Measurements from ENCODE around the gene AGBL4. TPM values are rescaled to one million over a fixed set of nuclear protein-coding genes. Genes with fewer than 3 reads are reported as not detected.

The AGBL4 gene
- total and polyA plus RNA-seq, 9 of the 15 experiments (the other 6 are each of a cell fraction or from before 2014, with no cell fraction given) = 0.11 TPM; not detected in 7

DNA sequence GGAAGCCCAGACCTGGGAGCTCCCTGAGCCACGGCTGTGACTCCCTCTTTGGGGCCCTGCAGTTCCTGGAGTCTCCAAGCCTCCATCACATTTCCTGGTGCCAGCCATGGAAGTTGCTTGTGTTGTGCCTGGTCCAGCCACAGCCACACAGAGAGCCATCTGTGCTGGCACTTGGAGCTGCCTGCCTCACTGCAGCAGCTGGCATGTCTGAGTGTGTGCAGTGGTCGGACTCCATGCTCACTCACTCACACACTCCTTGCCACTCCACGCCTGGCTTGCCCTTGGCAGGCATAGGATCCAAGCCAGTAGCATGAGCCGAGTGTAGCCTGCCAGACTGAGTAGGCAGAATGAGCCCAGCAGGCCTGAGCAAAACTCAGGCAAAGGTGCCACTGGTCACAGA, 730.7 kb downstream of the AGBL4 start:
- H3K27me3 ChIP-seq (ENCODE audit: control insufficient read depth in 2 of 2, insufficient read depth in 2 of 2, low read length in 2 of 2) = no peaks in the 10 kb centered on the region
- peaks cover 5% of the 10 kb centered on the region; the same call in 1 of the 2 replicates for H3K9me3 ChIP-seq (replicated peaks; ENCODE audit: control insufficient read depth, insufficient read depth, low read depth, low read length)
- intact Hi-C loops (cut with micrococcal nuclease) = no loop called here
- DNase-seq (ENCODE audit: extremely low read depth in 1 of 4, low spot score in 3 of 4) (no peak), ATAC-seq (no peak), FAIRE-seq (no peak)
- no peaks in the 10 kb centered on the region for H3K79me2 ChIP-seq (ENCODE audit: control insufficient read depth, insufficient read depth, low read length)
- ChIA-PET POLR2A (no interaction called here), CTCF (ENCODE audit: low intra/inter-chr PET ratio) (no interaction called here)
- no TSS peak for BruUV-seq (replicated peaks)
- H3K4me3 ChIP-seq = no peak overlapping the region
- H2AFZ ChIP-seq (ENCODE audit: low read depth, low read length) = no peak overlapping the region
- WGBS (ENCODE audit: insufficient coverage, low coverage, missing lambda C conversion rate) = 1% methylated on average over 4 of the region's 4 CpGs
- no peak overlapping the region for H3K4me2 ChIP-seq (ENCODE audit: insufficient read depth, low read length)
- H4K20me1 ChIP-seq (replicated peaks; ENCODE audit: control insufficient read depth, insufficient read depth, low read length) = no peaks in the 10 kb centered on the region
- no peaks in the 10 kb centered on the region for H3K36me3 ChIP-seq (ENCODE audit: control insufficient read depth, insufficient read depth, low read length)
- H3K9me1 ChIP-seq (ENCODE audit: control insufficient read depth, insufficient read depth, low read length) = no peaks in the 10 kb centered on the region
- H3K4me1 ChIP-seq (replicated peaks in 1 of 2; ENCODE audit: control insufficient read depth in 2 of 2, insufficient read depth in 2 of 2, low read length in 2 of 2) = no peaks in the 10 kb centered on the region
- TF ChIP-seq MAZ (CRISPR knock-in tag; conservative IDR thresholded peaks at IDR 0.05 in 1 of 2, IDR thresholded peaks at IDR 0.05 in 1 of 2) (no peak), ZNF212 (CRISPR knock-in tag; IDR thresholded peaks at IDR 0.05) (no peak), ZNF311 (CRISPR knock-in tag; IDR thresholded peaks at IDR 0.05) (no peak), DDX20 (tag; IDR thresholded peaks at IDR 0.05; ENCODE audit: low read depth) (no peak), BCOR (IDR thresholded peaks at IDR 0.05) (no peak), ZNF785 (CRISPR knock-in tag; IDR thresholded peaks at IDR 0.05) (no peak), TAF1 (IDR thresholded peaks at IDR 0.05; ENCODE audit: control insufficient read depth, extremely low read depth, insufficient read depth, low read length, severe bottlenecking) (no peak), GATAD2A (IDR thresholded peaks at IDR 0.05) (no peak), YY1 (IDR thresholded peaks at IDR 0.05; ENCODE audit: borderline replicate concordance in 1 of 3, control insufficient read depth in 1 of 3, extremely low read depth in 1 of 3, insufficient read depth in 3 of 3, insufficient read length in 1 of 3, insufficient replicate concordance in 2 of 3, low read depth in 1 of 3, low read length in 2 of 3) (no peak), RFX5 (IDR thresholded peaks at IDR 0.05; ENCODE audit: low read depth, low read length) (no peak), ZBTB12 (CRISPR knock-in tag; IDR thresholded peaks at IDR 0.05) (no peak), ZNF830 (CRISPR knock-in tag; IDR thresholded peaks at IDR 0.05) (no peak), ZNF695 (CRISPR knock-in tag; IDR thresholded peaks at IDR 0.05) (no peak), ARNT (IDR thresholded peaks at IDR 0.05) (no peak), ZC3H8 (IDR thresholded peaks at IDR 0.05) (no peak), ZKSCAN3 (CRISPR knock-in tag; IDR thresholded peaks at IDR 0.05) (no peak), ZNF592 (IDR thresholded peaks at IDR 0.05) (no peak), ZNF274 (IDR thresholded peaks at IDR 0.05; ENCODE audit: borderline replicate concordance, low read depth, low read length) (no peak)
- H3K27ac ChIP-seq (ENCODE audit: extremely low read depth, low read depth, low read length) = no peak overlapping the region
- in situ Hi-C loops (cut with MboI) = no loop called here
- H3K9ac ChIP-seq (ENCODE audit: insufficient read depth in 1 of 2, low read depth in 2 of 2, low read length in 2 of 2) = no peak overlapping the region
